AG04450 (cell line): ENCODE measurements around the gene WNT7B. TPM values are rescaled to one million over a fixed set of nuclear protein-coding genes. Genes with fewer than 3 reads are reported as not detected.

Experiments used
- CTCF ChIA-PET: fragments of 300-600, 350-600 bp; formaldehyde crosslinking; extraction: SDS; loops from one replicate; lab custom pipeline; 2022; ENCODE audit warnings: antibody characterized with exemption, inconsistent platforms; lab: Charles Lee
- POLR2A ChIA-PET: fragments of 350-600 bp; formaldehyde crosslinking; extraction: SDS; loops from one replicate; lab custom pipeline; 2021; ENCODE audit warnings: antibody characterized with exemption, inconsistent platforms; lab: Yijun Ruan, JAX
- DNase-seq: peaks from one replicate; pipeline ENCODE4 v3.0.0-alpha.2; 2011; ENCODE audit warnings: low read depth, low spot score
- H3K27ac ChIP-seq: one replicate; pipeline ENCODE4 v1.5.1; 2012; ENCODE audit warnings: low read depth, low read length, control low read depth
- H3K27me3 ChIP-seq: one replicate; pipeline ENCODE4 v1.6.0; 2012; ENCODE audit warnings: low read length; ENCODE audit not compliant: control insufficient read depth, insufficient read depth
- H3K4me3 ChIP-seq: 2 replicates; pipeline ENCODE4 v1.5.1; 2011; ENCODE audit warnings: mild to moderate bottlenecking, low read depth, low read length, control low read depth
- H3K9me3 ChIP-seq: 2 replicates; pipeline ENCODE4 v1.5.1; 2012; ENCODE audit warnings: low read length; ENCODE audit not compliant: control insufficient read depth, insufficient read depth
- CTCF ChIP-seq: IDR thresholded peaks from 2 replicates; pipeline ENCODE4 v1.5.1; 2011; ENCODE audit warnings: low read depth, low read length, control low read depth, inconsistent platforms
- polyA plus RNA-seq: library from polyadenylated mRNA; depleted of rRNA; stranded (reverse); fragments of >200 nt; gene quantifications from 2 replicates; pipeline ENCODE4 v1.2.3, GENCODE V29; 2011

The WNT7B gene
- polyA plus RNA-seq, 1 experiment, result 0.56 TPM

GRCh38 chr22:46017166-46017565, 40.2 kb upstream of the WNT7B start:
- CTCF ChIA-PET, result interaction anchor here (0.8 to 2.9 kb wide), 2 partner anchors 11 to 21 kb away, joined by 3 to 31 read pairs; no protein-coding TSS in a partner anchor
- POLR2A ChIA-PET, result no interaction called here
- Histone ChIP-seq H3K27ac (no peak overlapping the region), H3K4me3 (no peak overlapping the region), H3K9me3 (no peaks in the 10 kb centered on the region; the same call in 1 of the 2 replicates), H3K27me3 (no peaks in the 10 kb centered on the region)
- TF ChIP-seq CTCF, result no peak
- DNase-seq, result no peak

- Histone ChIP-seq H3K9me3 (peaks cover 17% of the 10 kb centered on the region), H3K27ac (peak overlapping the region; percentile 97), H3K27me3 (no peaks in the 10 kb centered on the region), H3K4me3 (peak overlapping the region; percentile 70)
- POLR2A ChIA-PET, result interaction anchor here (0.7 to 1.4 kb wide), 7 partner anchors 13 to 74 kb away, joined by 3 to 7 read pairs (median 4); no protein-coding TSS in a partner anchor
- DNase-seq, result peak; percentile 91
- TF ChIP-seq CTCF, result peak; percentile 77
- CTCF ChIA-PET, result interaction anchor here (0.6 to 1.8 kb wide), 24 partner anchors 8 to 472 kb away, joined by 3 to 10 read pairs (median 4); no protein-coding TSS in a partner anchor
These were observed 36.8 kb upstream of the WNT7B start for GRCh38 chr22:46013460-46014416.

GRCh38 chr22:46012881-46013281, 35.9 kb upstream of the WNT7B start:
- no peak for DNase-seq
- H3K27ac ChIP-seq, result peak overlapping the region; percentile 97
- ChIA-PET POLR2A (interaction anchor here (0.9 to 1.4 kb wide), 4 partner anchors 14 to 75 kb away, joined by 3 to 7 read pairs (median 4); no protein-coding TSS in a partner anchor), CTCF (interaction anchor here (0.6 to 1.8 kb wide), 23 partner anchors 9 to 472 kb away, joined by 3 to 10 read pairs (median 3); no protein-coding TSS in a partner anchor)
- no peak for TF ChIP-seq CTCF
- peaks cover 17% of the 10 kb centered on the region for H3K9me3 ChIP-seq
- no peaks in the 10 kb centered on the region for H3K27me3 ChIP-seq
- H3K4me3 ChIP-seq, result no peak overlapping the region

- H3K27ac ChIP-seq, result no peak overlapping the region
- DNase-seq, result no peak
- peaks cover 17% of the 10 kb centered on the region for H3K9me3 ChIP-seq
- TF ChIP-seq CTCF, result no peak
- no peaks in the 10 kb centered on the region for H3K27me3 ChIP-seq
- ChIA-PET CTCF (interaction anchor here (0.7 to 1.8 kb wide), 14 partner anchors 11 to 137 kb away, joined by 3 to 10 read pairs (median 4); no protein-coding TSS in a partner anchor), POLR2A (interaction anchor here (1.1 to 1.4 kb wide), 2 partner anchors 15 to 58 kb away, joined by 4 to 7 read pairs; no protein-coding TSS in a partner anchor)
- H3K4me3 ChIP-seq, result no peak overlapping the region
These were observed 35.4 kb upstream of the WNT7B start for GRCh38 chr22:46012182-46012880.
